Stimulated activated CD4-positive, alpha-beta T cell treated with anti-CD3 and anti-CD28 coated beads, TNF-alpha, amount 100 ng/mL, for 24 hours (primary cell): ENCODE measurements around the gene BBS9.

Experiments
- DNase-seq, 3 experiments: peaks; one replicate each; pipeline ENCODE4 v3.0.0-alpha.2; 2020; ENCODE audit warnings: low read depth in 3 of 3

The BBS9 gene

DNA sequence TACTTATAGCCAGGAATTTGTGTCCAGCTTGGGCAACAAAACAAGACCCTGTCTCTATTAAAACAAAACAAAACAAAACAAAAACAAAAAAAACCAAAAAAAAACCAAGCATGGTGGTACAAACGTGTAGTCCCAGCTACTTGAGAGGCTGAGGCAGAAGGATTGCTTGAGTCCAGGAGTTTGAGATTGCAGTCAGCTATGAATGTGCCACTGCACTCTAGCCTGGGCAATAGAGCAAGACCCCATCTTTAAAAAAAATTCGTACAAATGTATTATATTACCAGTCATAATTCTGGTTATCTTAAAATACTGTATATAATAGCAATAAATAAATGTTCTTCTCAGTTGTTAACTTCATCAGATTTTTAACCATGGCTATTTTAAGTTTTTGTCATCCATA lies 2.3 kb upstream of the BBS9 start:
- no peak for DNase-seq

DNA sequence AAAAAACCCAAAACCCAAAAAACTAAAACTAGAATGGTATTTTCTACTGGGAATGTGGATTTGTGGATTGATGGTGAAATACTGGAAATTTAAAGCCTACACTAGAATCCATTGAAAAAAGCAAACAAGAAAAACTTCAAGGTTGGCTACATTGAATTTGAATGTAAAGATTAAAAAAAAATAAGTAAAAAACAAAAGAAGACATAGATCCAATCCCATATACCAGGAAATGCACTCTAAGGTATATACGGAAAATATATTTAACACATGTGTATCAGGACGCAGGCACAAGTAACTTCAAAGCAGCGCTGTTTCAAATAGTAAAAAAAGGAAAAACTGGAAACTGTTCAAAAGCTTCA lies 754 bp upstream of the BBS9 start:
- no peak for DNase-seq

DNA sequence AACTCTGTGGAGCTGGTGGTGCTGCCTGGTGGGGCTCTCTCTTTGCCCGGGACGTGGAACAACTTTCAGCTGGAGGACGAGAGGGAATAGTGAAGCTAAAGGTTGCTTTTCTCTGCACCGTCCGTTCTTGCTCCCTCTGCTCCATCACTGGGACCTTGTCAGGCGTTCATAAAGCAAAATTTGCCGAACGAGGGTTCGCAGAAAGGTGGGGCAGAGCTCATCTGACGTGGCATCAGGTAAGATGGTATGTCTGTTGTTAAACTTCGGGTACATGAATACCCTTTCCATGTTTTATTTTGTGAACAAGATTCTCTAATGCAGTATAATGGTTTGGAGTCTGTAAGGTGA lies 416 bp downstream of the BBS9 start:
- peak in 1 of 3 experiments; percentile 2 for DNase-seq

- DNase-seq: no peak
Measured at GRCh38 chr7:33130184-33130583, 820 bp downstream of the BBS9 start.

GRCh38 chr7:33137103-33137502 lies 7.7 kb downstream of the BBS9 start:
- DNase-seq: no peak

DNA sequence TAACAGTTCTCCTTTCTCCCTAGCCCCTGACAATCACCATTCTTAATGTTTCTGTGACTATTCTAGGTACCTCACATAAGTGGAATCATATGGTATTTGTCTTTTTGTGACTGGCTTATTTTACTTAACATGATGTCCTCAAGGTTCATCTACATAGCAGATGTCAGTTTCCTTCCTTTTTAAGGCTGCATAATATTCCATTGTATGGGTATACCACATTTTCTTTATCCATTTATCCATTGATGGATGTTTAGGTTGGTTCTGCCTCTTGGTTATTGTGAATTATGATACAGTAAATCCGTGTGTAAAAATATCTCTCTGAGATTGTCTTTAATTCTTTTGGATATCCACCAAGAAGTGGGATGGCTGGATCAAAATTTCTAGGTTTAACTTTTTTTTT lies 13.2 kb downstream of the BBS9 start:
- DNase-seq: no peak

- no peak for DNase-seq
Measured at GRCh38 chr7:33143996-33144718, 14.8 kb downstream of the BBS9 start.

GRCh38 chr7:33145156-33145555 lies 15.8 kb downstream of the BBS9 start:
- no peak for DNase-seq

DNA sequence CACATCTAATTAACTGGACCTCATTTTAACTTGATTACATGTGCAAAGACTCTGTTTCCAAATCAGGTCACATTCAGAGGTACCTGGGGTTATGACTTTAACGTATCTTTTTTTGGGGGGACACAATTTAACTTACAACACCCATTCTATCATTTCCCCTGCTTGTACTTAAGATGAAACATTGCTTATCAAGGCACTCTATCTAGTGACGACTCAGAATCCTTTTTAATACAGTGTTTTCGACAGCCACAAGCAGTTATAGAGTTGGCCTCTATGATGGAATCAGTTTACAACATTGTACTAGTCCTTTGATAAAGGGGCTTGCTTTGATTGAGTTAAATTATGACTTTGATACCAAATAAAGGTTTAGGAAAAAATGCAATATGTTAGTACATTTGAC lies 22.7 kb downstream of the BBS9 start:
- no peak for DNase-seq

DNA sequence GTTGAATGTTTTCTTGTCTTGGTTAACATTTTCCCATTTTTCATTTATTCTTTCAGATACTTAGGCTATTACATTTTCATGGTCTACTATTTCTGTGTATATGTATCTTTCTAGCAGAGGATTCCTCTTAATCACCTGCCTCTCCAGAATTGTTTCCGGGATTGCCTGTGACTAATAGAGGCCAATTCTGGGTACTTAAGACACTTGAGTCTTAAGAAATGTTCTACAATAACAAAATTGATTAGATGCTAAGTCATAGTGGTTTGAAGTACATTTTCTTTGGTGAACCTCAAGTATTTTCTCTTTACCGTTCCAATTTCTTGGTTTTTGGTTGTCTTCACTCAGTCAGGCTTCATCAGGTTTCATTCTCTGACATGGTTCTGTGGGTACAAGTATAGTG lies 26.4 kb downstream of the BBS9 start:
- no peak for DNase-seq

DNA sequence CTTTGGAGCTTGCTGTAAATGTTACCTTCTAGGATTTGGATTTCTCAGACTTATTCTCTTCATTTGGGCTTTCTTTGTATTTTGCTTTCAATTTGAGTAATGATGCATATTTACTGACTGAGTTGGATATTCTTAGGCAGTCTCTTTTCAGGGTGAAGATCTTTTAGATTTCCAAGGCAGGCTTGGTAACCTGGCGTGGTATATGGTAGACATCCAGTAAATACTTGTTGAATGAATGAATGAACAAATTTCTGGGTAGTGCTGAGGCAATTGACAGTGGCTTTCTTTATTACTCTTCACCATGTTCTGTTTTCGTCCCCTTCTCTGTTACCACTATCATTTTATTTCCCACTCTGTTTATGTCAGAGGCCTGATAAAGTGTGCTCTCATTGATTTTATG lies 27.1 kb downstream of the BBS9 start:
- no peak for DNase-seq

GRCh38 chr7:33157311-33157710 lies 27.9 kb downstream of the BBS9 start:
- no peak for DNase-seq

- DNase-seq: no peak
Measured at GRCh38 chr7:33157781-33158180, 28.4 kb downstream of the BBS9 start.

- DNase-seq: no peak
Measured at GRCh38 chr7:33177876-33178275, 48.5 kb downstream of the BBS9 start.

DNA sequence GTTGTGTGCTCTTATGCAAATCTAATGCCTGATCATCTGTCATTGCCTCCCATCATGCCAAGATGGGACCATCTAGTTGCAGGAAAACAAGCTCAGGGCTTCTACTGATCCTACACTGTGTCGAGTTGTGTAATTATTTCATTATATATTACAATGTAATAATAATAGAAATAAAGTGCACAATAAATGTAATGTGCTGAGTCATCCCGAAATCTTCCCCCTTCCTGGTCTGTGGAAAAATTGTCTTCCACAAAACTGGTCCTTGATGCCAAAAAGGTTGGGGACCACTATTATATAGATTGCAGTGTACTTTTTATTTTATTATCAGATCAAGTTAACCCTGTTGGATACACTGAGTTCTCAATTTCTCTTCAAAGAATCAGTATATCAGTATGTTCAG lies 50.2 kb downstream of the BBS9 start:
- DNase-seq: no peak

- no peak for DNase-seq
Measured at GRCh38 chr7:33183504-33183903, 54.1 kb downstream of the BBS9 start.

- DNase-seq: no peak
Measured at GRCh38 chr7:33184828-33185227, 55.5 kb downstream of the BBS9 start.

GRCh38 chr7:33185786-33186185 lies 56.4 kb downstream of the BBS9 start:
- no peak for DNase-seq

GRCh38 chr7:33186192-33186591 lies 56.8 kb downstream of the BBS9 start:
- no peak for DNase-seq

DNA sequence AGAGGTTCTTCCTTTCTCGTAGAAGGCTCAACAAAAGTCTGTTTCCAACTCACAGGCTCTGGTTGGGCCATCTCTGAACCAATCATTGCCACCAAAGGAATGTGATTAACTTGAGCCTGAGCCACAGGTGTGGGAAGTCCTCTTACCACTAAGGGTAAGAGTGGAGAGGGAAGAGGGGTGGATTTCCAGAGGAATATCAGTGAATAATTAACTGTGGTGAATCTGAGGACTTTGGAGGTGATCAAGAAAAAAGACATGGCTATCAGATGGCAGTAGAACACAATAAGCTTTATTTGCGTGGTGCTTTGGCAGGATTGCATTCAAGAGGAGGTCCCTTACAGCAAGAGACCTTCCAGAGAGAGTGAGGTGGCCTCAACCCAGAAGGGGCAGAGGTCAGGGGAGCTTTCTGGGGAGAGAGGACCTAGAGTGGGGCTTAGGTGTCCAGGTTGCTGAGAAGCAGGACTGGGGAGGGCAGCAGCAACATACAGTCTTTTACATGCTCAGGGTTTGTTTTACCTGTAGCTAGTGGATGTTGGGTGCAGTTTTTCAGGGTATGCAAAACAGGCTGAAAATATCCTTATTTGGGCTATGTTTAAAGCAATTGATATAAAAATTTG lies 61.4 kb downstream of the BBS9 start:
- no peak for DNase-seq

DNA sequence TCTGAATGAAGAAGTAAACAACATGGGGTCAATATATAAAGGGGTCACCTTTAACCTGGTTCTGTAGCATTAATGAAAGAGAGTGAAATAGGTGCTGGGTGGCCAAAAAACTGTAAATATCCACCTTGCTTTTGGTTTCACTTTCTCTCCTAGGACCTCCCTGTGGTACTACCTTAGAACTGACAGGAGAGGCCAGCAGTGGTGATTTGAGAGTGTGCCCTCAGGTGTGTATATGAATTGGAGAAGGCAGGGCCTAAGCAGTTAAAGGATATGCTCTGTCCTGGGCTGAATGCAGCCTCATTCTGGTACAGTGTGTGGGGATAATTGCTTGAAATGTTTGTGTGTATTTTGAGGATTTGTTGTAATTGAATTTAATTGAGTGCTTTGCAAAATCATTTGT lies 62.0 kb downstream of the BBS9 start:
- DNase-seq: no peak

DNA sequence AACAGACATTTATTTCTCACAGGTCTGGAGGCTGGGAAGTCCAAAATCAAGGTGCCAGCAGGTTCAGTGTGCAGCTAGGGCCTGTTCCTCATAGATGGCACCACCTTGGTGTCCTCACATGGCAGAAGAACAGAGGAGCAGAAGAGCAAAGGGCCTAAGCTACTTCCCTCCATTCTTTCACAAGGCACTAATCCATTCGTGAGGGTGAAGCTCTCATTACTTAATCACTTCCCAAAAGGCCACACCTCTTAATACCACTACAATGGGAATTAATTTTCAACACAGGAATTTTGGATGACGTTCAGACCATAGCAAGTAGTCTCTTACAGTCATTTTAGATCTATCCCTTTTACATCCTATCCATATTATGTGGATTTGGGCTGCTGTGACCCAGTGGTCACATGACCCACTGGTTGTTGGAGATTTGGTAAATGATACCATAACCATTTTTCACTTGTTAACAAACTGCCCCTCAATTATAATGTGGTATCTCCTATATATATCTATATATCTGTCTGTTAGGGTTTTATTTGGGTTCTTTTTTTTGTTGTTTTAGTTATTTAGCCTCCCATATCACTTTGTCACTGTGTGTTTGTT lies 63.4 kb downstream of the BBS9 start:
- no peak for DNase-seq

DNA sequence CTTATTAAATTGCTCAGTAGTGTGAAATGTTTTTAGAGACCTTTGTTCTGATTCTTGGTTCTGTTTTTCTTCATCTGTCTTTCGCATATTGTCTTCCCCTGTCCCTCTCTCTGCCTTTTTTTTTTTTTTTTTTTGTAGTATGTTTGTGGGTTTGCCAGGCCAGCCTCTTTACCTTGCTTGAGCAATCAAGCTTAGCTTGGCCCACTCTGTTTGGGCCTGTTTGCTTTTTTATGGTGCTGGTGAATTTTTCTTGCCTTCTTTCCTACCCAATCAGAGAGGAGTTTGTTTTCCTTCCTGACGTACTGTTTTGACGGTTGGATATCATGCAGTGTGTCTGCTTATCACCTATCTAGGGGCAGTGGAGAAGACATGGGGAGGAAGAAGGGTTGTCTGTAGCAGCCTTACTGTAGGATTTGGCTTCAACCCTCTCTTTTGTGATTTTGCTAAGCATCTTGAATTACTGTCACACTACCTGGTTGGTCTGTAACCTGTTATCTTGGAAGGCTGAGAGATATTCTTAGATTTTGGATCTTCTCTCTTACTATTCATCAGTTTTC lies 64.0 kb downstream of the BBS9 start:
- no peak for DNase-seq
